ENCODE measurements around the gene PDGFA.

PDGFA gene

DNA sequence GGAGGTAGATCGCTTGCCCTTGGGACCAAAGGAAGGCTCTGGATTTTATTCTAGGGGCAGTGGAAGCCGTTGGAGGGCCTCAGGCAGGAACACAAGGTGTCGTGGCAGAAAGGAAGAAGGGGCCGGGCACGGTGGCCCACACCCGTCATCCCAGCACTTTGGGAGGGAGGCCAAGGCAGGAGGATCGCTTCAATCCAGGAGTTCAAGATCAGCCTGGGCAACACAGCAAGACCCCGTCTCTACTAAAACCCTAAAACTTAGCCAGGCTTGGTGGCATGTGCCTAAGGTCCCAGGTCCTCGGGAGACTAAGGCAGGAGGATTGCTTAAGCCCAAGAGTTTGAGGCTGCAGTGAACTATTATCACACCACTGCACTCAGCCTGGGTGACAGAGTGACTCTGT lies 5.2 kb upstream of the PDGFA start:
- H3K27ac ChIP-seq (ENCODE audit: low read depth, low read length): no peak overlapping the region
- peaks cover 2% of the 10 kb centered on the region for H3K4me1 ChIP-seq (ENCODE audit: control insufficient read depth, insufficient read depth, low read length)
- no peaks in the 10 kb centered on the region for H3K36me3 ChIP-seq (ENCODE audit: control insufficient read depth, insufficient read depth, low read length)
- H3K4me3 ChIP-seq (ENCODE audit: low read length): no peak overlapping the region
- no peak overlapping the region for H3K9ac ChIP-seq (ENCODE audit: low read length)
- peaks cover 5% of the 10 kb centered on the region for H3K27me3 ChIP-seq (ENCODE audit: control insufficient read depth, insufficient read depth, low read length)

DNA sequence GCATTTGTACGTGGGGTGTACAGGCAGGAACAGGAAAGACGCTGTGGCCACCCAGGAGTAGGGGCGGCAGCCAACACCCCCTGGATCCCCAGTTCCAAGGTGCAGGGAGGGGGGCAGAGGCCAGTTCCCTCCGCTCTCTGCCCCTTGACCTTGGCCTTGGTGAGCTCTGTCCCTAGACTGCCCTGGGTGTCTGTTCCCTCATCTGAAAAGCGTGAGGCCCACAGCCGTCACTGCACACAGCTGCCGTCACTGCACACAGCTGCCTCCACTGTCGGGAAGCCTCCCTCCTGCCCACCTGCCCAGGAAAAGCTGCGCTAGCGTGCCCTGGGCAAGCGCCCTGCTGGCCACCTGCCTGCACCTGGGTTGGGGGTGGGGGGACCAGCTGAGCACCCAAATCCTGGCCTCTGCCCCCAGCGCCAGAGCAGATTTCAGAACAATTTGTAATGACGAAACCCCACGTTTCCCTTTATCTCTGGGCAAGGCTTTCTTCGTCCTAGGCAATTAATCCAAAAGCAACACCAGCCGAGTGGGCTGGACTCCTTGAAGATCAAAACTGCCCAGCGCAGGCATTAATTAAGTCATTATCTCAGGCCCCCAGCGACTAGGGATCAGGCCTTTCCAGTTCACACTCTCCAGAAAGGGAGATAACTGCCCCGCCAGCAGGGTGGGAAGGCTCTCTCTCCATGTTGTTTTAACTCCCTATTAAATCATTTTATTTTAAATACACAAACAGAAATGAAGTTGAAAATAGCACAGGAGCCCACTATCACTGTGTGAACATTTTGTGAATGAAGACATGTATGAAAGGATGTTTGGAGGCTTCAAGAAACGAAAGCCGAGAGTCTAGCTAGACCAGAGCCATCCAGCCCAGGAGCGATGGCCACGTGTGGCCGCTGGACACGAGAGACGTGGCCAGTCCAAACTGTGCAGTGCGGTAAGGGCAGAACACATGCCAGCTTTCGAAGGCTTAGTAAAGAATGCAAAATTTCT lies 4.0 kb upstream of the PDGFA start:
- no peak overlapping the region for H3K4me3 ChIP-seq (ENCODE audit: low read length)
- H3K4me1 ChIP-seq (ENCODE audit: control insufficient read depth, insufficient read depth, low read length): peaks cover 2% of the 10 kb centered on the region
- H3K9ac ChIP-seq (ENCODE audit: low read length): no peak overlapping the region
- H3K27ac ChIP-seq (ENCODE audit: low read depth, low read length): no peak overlapping the region
- peaks cover 5% of the 10 kb centered on the region for H3K27me3 ChIP-seq (ENCODE audit: control insufficient read depth, insufficient read depth, low read length)
- H3K36me3 ChIP-seq (ENCODE audit: control insufficient read depth, insufficient read depth, low read length): no peaks in the 10 kb centered on the region

DNA sequence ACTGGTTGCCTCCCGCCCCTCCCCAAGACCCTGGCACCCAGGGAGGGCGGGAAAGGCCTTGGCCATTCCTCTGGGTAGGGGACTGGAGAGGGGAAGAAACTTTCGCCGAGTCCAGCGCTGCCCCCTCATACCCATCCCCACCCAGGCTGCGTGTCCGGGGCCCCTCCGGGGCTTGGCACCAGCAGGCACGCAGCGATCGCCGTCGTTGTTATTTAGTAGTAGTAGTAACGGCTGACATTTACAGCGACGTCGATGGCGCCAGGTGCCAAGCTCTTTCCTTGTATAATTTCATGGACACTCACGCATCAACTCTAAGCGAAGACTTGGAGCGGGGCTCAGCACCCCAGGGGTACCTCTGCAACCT lies 3.3 kb upstream of the PDGFA start:
- peaks cover 5% of the 10 kb centered on the region for H3K27me3 ChIP-seq (ENCODE audit: control insufficient read depth, insufficient read depth, low read length)
- H3K27ac ChIP-seq (ENCODE audit: low read depth, low read length): no peak overlapping the region
- H3K4me1 ChIP-seq (ENCODE audit: control insufficient read depth, insufficient read depth, low read length): peaks cover 2% of the 10 kb centered on the region
- H3K36me3 ChIP-seq (ENCODE audit: control insufficient read depth, insufficient read depth, low read length): no peaks in the 10 kb centered on the region
- no peak overlapping the region for H3K4me3 ChIP-seq (ENCODE audit: low read length)
- no peak overlapping the region for H3K9ac ChIP-seq (ENCODE audit: low read length)

DNA sequence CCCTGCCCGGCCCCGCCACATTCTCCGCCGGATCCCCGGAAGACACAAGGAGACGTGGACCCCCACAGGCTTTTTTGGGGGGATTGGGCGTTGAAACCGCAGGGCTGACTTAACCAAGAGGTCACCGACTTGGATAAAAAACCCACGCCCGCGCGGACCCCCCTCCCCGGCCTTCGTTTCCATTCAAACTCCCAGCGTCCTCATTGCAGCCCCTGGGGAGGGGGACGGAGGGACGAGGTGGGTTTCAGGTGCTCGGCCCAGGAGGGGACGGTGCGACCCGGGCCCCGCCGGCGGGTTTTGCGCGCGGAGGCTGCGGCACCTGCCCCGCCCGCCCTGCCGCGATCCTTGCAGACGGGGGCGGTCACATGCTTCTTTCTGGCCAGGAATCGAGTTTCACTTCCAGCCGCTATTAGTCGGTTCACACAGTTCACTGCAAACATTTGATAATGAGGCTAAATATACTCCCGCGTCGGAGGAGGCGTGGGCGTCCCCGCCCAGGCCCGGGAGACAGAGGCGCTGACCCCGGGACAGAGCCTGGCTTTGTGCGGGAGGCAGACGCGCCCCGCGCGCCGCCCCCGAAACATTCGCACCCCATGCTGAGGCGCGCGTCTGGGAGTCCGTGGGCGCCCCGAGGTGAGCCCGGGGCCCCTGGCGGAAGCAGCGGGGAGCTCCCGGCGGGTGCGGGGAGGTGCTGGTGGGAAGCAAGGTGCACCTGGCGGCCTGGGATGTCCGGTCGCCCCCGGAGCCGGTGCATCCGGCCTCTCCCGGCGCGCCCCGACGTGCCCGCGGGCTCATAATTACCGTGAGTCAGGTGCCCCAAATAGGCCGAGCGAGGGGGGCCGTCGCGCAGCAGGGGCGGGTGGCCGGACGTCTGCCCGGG lies 2.7 kb upstream of the PDGFA start:
- Histone ChIP-seq H3K4me1 (ENCODE audit: control insufficient read depth, insufficient read depth, low read length) (peaks cover 2% of the 10 kb centered on the region), H3K27ac (ENCODE audit: low read depth, low read length) (no peak overlapping the region), H3K9ac (ENCODE audit: low read length) (no peak overlapping the region), H3K27me3 (ENCODE audit: control insufficient read depth, insufficient read depth, low read length) (peaks cover 5% of the 10 kb centered on the region), H3K36me3 (ENCODE audit: control insufficient read depth, insufficient read depth, low read length) (no peaks in the 10 kb centered on the region), H3K4me3 (ENCODE audit: low read length) (peak overlapping the region; percentile 40)

DNA sequence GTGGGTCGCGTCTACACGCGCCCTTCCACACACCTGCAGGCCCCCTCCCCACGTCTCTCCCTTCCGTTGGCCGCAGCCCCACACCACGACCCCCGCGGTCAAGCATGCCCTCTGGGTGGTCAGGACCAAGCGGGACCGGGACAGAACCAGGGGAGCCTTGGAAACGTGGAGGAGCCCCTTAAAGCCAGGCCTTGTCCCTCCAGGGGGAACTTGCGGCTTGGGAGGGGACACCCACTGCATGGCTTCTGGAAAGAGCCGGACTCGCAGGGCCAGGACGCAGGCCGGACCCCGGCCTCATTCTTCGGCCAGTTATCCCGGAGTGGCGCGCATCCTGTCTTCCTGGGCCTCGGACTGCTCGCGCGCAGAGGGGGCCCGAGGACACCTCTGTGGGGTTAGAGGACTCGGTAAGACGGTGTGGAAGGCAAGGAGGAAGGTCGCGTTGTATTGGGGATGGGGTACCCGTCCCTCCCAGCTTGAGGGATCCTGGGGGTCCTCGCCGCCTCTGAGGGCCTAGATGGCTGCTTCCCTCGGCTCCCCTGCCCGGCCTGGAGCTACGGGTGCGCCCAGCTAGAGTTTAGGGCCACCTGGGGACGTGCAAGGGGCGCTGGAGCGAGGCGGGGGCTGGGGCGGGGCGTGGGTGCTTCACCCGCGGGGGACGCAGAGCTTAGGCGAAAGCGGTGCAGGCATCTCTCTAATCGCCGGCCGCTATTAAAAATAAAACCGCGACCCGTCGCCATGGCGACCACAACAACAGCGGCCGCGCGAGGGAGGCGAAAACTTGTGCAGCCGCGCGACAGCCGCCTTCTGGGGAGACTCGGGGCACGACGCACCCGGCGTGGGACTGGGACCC lies 1.8 kb upstream of the PDGFA start:
- Histone ChIP-seq H3K27me3 (ENCODE audit: control insufficient read depth, insufficient read depth, low read length) (peaks cover 5% of the 10 kb centered on the region), H3K4me3 (ENCODE audit: low read length) (peak overlapping the region; percentile 40), H3K9ac (ENCODE audit: low read length) (no peak overlapping the region), H3K36me3 (ENCODE audit: control insufficient read depth, insufficient read depth, low read length) (no peaks in the 10 kb centered on the region), H3K4me1 (ENCODE audit: control insufficient read depth, insufficient read depth, low read length) (peaks cover 2% of the 10 kb centered on the region), H3K27ac (ENCODE audit: low read depth, low read length) (no peak overlapping the region)

DNA sequence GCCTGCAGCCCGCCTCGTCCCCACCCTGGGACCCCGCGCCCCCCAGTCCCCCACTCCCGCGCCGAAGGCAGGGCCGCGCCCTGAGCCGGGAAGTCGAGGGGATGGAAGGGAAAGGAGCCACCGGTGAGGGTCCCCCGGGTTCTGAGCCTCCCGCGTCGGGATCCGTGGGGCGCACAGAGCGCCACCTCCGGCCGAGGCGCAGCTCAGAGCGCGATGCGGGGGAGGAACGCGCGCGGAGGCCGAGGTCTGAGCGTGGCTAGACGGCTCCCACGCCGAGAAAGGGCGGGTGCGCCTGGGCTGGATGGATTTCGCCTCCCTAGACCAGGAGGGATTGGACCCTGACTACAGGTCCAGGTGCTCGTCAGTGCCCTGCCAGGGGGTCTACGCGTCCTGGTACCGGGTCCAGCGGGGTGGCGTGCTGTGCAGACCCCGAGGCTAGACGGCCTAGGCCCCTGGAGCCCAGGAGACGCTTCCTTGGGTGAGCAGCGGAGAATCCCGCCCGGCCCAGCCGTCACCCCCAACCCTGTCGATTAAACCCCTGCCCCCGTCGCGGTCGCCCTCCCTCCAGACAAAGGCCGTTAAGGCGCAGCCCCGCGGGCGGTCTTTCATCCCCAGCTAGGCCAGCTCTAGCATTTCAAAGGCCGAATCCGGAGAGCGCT lies 986 bp upstream of the PDGFA start:
- no peak overlapping the region for H3K9ac ChIP-seq (ENCODE audit: low read length)
- H3K36me3 ChIP-seq (ENCODE audit: control insufficient read depth, insufficient read depth, low read length): no peaks in the 10 kb centered on the region
- H3K4me1 ChIP-seq (ENCODE audit: control insufficient read depth, insufficient read depth, low read length): peaks cover 3% of the 10 kb centered on the region

DNA sequence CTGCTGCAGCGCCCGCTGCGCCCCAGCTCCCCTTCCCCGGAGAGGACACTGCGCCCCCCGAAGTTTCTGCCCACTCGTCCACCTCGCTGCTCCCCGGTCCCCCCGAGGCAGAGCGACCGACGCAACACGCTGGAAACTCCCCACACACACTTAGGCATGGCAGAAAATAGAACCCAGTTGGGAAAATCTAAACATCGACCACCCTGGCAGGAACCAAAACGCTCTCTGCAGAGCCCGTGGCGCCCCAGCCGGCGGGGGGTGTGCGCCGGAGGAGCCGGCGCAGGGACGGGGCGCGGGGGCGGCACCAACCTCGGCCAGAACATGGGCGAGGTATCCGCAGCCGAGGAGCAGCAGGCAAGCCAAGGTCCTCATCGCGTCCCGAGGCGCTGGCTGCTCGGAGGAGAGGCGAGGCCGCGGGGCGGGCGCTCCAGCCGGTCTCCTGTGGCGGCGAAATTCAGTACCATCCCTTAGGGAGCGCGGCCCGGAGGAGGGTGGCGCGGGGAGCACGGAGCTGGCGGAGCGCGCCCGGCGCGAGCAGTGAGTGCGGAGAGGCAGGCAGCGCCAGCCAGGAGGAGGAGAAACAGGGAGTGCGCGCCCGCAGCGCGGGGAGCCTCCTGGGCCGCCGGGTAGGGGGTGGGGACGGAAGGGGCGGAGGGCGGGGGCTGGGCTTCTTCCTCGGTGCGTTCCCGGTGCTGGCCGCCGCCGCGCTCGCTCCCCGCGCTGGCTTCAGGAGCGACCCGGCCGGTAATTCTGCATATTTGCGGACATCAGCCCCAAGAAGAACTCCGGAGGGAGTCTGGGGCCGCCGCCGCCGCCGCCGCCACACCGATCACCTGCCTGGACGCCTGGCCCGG lies 789 bp downstream of the PDGFA start:
- Histone ChIP-seq H3K4me3 (ENCODE audit: low read length) (peak overlapping the region; percentile 80), H3K9ac (ENCODE audit: low read length) (peak overlapping the region; percentile 62), H3K4me1 (ENCODE audit: control insufficient read depth, insufficient read depth, low read length) (peaks cover 10% of the 10 kb centered on the region), H3K27ac (ENCODE audit: low read depth, low read length) (peak overlapping the region; percentile 86), H3K27me3 (ENCODE audit: control insufficient read depth, insufficient read depth, low read length) (peaks cover 5% of the 10 kb centered on the region), H3K36me3 (ENCODE audit: control insufficient read depth, insufficient read depth, low read length) (no peaks in the 10 kb centered on the region)

More for the DNA sequence above, 986 bp upstream of the PDGFA start:
- Histone ChIP-seq H3K27ac (ENCODE audit: low read depth, low read length) (peak overlapping the region; percentile 81), H3K27me3 (ENCODE audit: control insufficient read depth, insufficient read depth, low read length) (peaks cover 5% of the 10 kb centered on the region), H3K4me3 (ENCODE audit: low read length) (peak overlapping the region; percentile 13)

DNA sequence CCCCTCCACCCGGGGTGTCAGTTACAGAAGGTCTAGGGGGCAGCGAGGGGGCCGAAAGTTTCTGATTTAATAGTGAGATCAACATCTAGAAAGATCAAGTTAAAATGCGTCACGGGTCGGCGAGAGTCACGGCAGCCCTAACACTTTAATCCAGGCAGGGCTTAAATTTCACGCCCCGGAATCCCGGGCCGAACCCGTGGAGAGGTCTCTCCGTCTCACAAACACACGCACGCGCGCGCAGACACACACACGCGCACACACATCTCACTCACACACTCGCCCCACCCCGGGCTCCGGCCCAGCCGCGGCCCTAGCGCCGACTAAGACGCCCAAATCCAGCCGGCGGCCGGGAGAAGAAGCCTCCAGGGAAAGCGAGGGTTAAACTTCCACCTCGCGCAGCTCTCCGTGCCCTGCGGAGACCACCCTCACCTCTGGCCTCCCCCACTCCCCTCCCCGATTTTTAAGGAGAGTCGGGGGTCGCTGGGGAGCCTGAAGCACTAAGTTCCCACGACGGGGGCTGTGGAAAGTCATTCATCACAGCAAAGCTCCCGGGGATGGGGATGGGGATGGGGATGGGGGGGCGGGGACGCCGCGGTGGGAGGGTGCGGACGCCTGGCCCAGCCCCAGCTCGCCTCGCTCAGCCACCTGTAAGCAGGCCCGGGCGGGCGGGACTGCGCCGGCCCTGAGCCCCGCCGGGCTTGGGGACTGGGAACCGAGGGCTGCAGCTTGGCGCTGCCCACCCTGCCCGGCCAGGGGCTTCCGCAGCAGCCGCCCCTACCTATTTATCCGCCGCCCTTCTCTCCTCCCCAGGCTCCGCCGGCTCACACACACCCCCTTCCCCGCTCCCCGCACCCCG lies 1.6 kb downstream of the PDGFA start:
- no peaks in the 10 kb centered on the region for H3K36me3 ChIP-seq (ENCODE audit: control insufficient read depth, insufficient read depth, low read length)
- peak overlapping the region; percentile 80 for H3K4me3 ChIP-seq (ENCODE audit: low read length)
- peaks cover 5% of the 10 kb centered on the region for H3K27me3 ChIP-seq (ENCODE audit: control insufficient read depth, insufficient read depth, low read length)
- peak overlapping the region; percentile 86 for H3K27ac ChIP-seq (ENCODE audit: low read depth, low read length)
- H3K9ac ChIP-seq (ENCODE audit: low read length): peak overlapping the region; percentile 90
- peaks cover 10% of the 10 kb centered on the region for H3K4me1 ChIP-seq (ENCODE audit: control insufficient read depth, insufficient read depth, low read length)

DNA sequence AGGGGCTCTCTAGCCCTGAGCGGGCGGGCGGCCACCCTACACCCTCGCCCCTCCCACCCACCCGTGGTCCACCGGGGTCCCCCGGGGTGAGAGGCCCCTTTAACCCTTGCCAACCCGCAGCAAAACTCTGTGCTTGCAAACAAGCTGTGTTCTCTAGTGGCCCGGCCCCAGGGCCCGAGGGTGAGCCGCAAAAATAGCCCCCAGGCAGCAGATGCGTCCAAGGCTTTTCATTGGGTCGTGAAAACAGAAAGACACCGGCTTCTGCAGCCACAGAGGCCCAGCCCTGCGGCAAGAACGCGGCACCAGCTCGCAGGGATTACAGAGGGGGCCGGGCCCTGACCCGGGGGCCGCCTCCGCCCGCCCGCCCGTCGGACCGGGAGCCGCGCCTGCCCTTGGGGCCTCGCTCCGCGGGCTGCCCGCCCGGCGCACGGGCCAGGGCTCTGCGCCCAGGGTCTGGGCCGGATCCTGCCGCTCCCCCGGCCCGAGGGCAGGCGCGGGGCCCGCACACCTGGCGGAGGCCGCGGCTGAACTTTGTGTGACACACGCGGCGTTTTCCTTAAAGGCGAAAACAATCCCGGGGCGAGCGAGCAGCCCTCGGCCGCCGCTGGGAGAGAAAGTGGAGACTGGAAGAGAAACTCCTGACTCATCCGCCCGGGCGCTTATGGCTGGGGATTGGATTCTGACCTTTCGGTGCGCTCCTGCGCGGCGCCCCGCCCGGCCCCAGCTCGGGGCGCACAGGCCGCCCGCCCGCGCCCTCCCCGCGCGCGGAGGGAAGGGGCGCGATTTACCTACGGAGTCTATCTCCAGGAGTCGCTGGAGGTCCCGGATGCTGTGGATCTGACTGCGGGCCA lies 2.8 kb downstream of the PDGFA start:
- Histone ChIP-seq H3K9ac (ENCODE audit: low read length) (no peak overlapping the region), H3K4me1 (ENCODE audit: control insufficient read depth, insufficient read depth, low read length) (peaks cover 10% of the 10 kb centered on the region), H3K27me3 (ENCODE audit: control insufficient read depth, insufficient read depth, low read length) (peaks cover 5% of the 10 kb centered on the region)

DNA sequence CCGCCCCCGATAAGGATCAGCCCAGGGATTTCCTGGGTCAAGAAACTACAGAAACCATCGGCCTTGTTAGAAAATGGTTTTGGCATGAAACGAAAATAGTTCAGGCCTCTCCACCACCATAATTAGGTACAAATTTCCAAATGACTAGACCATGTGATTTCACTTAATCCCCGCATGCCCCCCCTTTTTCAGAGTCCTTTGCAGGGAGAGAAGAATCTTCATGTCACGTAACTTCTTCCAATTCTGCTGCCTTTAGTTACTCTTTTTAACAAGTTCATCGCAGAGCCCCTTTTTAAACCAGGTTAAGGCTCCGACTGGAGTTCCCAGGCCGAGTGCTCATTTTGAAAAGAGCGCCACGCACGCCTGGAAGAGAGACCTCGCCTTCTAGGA lies 3.4 kb downstream of the PDGFA start:
- peaks cover 7% of the 10 kb centered on the region for H3K36me3 ChIP-seq (ENCODE audit: control insufficient read depth, insufficient read depth, low read length)
- no peak overlapping the region for H3K9ac ChIP-seq (ENCODE audit: low read length)
- H3K4me1 ChIP-seq (ENCODE audit: control insufficient read depth, insufficient read depth, low read length): peaks cover 10% of the 10 kb centered on the region
- H3K27me3 ChIP-seq (ENCODE audit: control insufficient read depth, insufficient read depth, low read length): peaks cover 5% of the 10 kb centered on the region
- H3K4me3 ChIP-seq (ENCODE audit: low read length): no peak overlapping the region
- no peak overlapping the region for H3K27ac ChIP-seq (ENCODE audit: low read depth, low read length)

More for the DNA sequence above, 2.8 kb downstream of the PDGFA start:
- H3K27ac ChIP-seq (ENCODE audit: low read depth, low read length): peak overlapping the region; percentile 51
- peak overlapping the region; percentile 80 for H3K4me3 ChIP-seq (ENCODE audit: low read length)
- H3K36me3 ChIP-seq (ENCODE audit: control insufficient read depth, insufficient read depth, low read length): peaks cover 2% of the 10 kb centered on the region

All from rectal smooth muscle tissue (tissue), 1 donor.